KMS-11 (cell line): ENCODE measurements around the gene GCAT.

ENCODE experiments used
- H2AFZ ChIP-seq: fragments of 200-600 bp; sonication (generic); 2 replicates; pipeline ENCODE4 v1.6.1; 2016; ENCODE audit warnings: antibody characterized with exemption, mixed run types, low read depth
- H3K27ac ChIP-seq: fragments of 200-600 bp; sonication (generic); 2 replicates; pipeline ENCODE4 v1.6.1; 2016; ENCODE audit warnings: mild to moderate bottlenecking, mixed run types
- H3K27me3 ChIP-seq: fragments of 200-600 bp; sonication (generic); 2 replicates; pipeline ENCODE4 v1.6.1; 2017; ENCODE audit warnings: mild to moderate bottlenecking, low read depth, mixed run types, moderate library complexity; ENCODE audit not compliant: insufficient read depth
- H3K36me3 ChIP-seq: fragments of 200-600 bp; sonication (generic); 2 replicates; pipeline ENCODE4 v1.6.1; 2017; ENCODE audit warnings: mild to moderate bottlenecking, mixed run types; ENCODE audit not compliant: insufficient read depth
- H3K4me1 ChIP-seq: fragments of 200-600 bp; sonication (generic); 2 replicates; pipeline ENCODE4 v1.6.1; 2016; ENCODE audit warnings: mild to moderate bottlenecking, low read depth, mixed run types; ENCODE audit not compliant: poor library complexity, severe bottlenecking
- H3K4me2 ChIP-seq: fragments of 200-600 bp; sonication (generic); 2 replicates; pipeline ENCODE4 v1.7.0; 2016; ENCODE audit warnings: mild to moderate bottlenecking, mixed run types
- H3K4me3 ChIP-seq: fragments of 200-600 bp; sonication (generic); IDR thresholded peaks from 2 replicates; pipeline ENCODE4 v1.6.1; 2017; ENCODE audit warnings: low read depth, low read length, mixed read lengths; ENCODE audit not compliant: insufficient read depth
- H3K79me2 ChIP-seq: fragments of 200-600 bp; sonication (generic); 2 replicates; pipeline ENCODE4 v1.6.1; 2016; ENCODE audit warnings: low read depth, mixed run types; ENCODE audit not compliant: insufficient read depth
- H3K9ac ChIP-seq: fragments of 200-600 bp; sonication (generic); 2 replicates; pipeline ENCODE4 v1.6.1; 2016; ENCODE audit warnings: mild to moderate bottlenecking, mixed run types
- H4K20me1 ChIP-seq: fragments of 200-600 bp; sonication (generic); 2 replicates; pipeline ENCODE4 v1.6.1; 2016; ENCODE audit warnings: mild to moderate bottlenecking, mixed run types; ENCODE audit not compliant: insufficient read depth
- TF ChIP-seq, protein P1 (sequence below): fragments of 200-600 bp; sonication (generic); conservative IDR thresholded peaks from 2 replicates; pipeline ENCODE4 v1.6.1; 2017; ENCODE audit warnings: low read depth, mild to moderate bottlenecking, antibody characterized with exemption, low read length, moderate library complexity, mixed read lengths

GCAT gene

DNA sequence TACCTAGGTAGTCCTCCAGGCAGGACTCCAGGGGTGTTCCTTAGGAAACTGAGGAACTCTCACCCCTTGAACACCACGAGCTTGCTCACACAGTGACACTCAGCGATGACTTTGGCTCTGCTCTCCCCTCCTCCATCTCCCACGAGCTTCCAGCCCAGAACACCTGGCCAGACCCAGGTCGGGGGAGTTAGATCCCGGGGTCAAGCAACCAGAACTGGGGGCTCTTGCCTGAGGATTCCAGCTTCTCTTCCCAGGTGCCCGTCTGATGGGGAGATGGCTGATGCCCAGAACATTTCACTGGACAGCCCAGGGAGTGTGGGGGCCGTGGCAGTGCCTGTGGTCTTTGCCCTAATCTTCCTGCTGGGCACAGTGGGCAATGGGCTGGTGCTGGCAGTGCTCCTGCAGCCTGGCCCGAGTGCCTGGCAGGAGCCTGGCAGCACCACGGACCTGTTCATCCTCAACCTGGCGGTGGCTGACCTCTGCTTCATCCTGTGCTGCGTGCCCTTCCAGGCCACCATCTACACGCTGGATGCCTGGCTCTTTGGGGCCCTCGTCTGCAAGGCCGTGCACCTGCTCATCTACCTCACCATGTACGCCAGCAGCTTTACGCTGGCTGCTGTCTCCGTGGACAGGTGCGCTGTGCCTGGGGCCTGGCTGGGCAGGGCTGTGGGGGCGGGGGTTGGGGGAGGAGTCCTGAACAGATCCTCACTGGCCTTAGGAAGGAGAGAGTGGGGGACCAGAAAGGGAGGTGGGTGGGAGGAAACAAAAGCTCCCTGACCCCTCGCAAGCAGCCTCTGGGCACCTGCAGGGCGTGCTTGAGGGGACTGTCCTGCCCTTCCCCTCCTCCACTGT lies 15.6 kb downstream of the GCAT start, which contains the start of gene GALR3:
Gene GALR3 (plus strand): TSS at position 249 of the 852 bp plus-strand sequence. CDS start 25 bp downstream, at position 274.
- Histone ChIP-seq H3K4me3 (no peak within 1 kb of the TSS), H3K27ac (no peak within 1 kb of the TSS), H3K27me3 (no peaks in the 10 kb centered on the region), H4K20me1 (no peaks in the 10 kb centered on the region), H3K9ac (no peak within 1 kb of the TSS), H3K4me2 (no peak within 1 kb of the TSS), H3K4me1 (no peaks in the 10 kb centered on the region), H3K36me3 (no peaks in the 10 kb centered on the region), H3K79me2 (no peaks in the 10 kb centered on the region), H2AFZ (no peak within 1 kb of the TSS)
- TF ChIP-seq, protein P1, sequence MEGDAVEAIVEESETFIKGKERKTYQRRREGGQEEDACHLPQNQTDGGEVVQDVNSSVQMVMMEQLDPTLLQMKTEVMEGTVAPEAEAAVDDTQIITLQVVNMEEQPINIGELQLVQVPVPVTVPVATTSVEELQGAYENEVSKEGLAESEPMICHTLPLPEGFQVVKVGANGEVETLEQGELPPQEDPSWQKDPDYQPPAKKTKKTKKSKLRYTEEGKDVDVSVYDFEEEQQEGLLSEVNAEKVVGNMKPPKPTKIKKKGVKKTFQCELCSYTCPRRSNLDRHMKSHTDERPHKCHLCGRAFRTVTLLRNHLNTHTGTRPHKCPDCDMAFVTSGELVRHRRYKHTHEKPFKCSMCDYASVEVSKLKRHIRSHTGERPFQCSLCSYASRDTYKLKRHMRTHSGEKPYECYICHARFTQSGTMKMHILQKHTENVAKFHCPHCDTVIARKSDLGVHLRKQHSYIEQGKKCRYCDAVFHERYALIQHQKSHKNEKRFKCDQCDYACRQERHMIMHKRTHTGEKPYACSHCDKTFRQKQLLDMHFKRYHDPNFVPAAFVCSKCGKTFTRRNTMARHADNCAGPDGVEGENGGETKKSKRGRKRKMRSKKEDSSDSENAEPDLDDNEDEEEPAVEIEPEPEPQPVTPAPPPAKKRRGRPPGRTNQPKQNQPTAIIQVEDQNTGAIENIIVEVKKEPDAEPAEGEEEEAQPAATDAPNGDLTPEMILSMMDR: no peak

DNA sequence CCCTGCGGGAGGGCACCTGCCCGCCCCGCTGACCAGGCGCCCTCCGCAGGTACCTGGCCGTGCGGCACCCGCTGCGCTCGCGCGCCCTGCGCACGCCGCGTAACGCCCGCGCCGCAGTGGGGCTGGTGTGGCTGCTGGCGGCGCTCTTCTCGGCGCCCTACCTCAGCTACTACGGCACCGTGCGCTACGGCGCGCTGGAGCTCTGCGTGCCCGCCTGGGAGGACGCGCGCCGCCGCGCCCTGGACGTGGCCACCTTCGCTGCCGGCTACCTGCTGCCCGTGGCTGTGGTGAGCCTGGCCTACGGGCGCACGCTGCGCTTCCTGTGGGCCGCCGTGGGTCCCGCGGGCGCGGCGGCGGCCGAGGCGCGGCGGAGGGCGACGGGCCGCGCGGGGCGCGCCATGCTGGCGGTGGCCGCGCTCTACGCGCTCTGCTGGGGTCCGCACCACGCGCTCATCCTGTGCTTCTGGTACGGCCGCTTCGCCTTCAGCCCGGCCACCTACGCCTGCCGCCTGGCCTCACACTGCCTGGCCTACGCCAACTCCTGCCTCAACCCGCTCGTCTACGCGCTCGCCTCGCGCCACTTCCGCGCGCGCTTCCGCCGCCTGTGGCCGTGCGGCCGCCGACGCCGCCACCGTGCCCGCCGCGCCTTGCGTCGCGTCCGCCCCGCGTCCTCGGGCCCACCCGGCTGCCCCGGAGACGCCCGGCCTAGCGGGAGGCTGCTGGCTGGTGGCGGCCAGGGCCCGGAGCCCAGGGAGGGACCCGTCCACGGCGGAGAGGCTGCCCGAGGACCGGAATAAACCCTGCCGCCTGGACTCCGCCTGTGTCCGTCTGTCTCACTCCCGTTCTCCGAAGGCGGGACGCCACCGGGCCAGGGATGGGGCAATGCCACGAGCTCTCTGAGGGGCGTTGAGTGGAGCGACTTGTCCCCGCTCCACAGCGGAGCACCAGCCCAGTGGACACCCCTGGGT lies 17.2 kb downstream of the GCAT start:
- H4K20me1 ChIP-seq: no peaks in the 10 kb centered on the region
- no peak overlapping the region for H3K4me3 ChIP-seq
- TF ChIP-seq, protein P1: no peak
- no peak overlapping the region for H2AFZ ChIP-seq
- no peaks in the 10 kb centered on the region for H3K79me2 ChIP-seq
- H3K4me1 ChIP-seq: no peaks in the 10 kb centered on the region
- H3K9ac ChIP-seq: no peak overlapping the region
- no peaks in the 10 kb centered on the region for H3K27me3 ChIP-seq
- no peaks in the 10 kb centered on the region for H3K36me3 ChIP-seq
- H3K4me2 ChIP-seq: no peak overlapping the region
- no peak overlapping the region for H3K27ac ChIP-seq

DNA sequence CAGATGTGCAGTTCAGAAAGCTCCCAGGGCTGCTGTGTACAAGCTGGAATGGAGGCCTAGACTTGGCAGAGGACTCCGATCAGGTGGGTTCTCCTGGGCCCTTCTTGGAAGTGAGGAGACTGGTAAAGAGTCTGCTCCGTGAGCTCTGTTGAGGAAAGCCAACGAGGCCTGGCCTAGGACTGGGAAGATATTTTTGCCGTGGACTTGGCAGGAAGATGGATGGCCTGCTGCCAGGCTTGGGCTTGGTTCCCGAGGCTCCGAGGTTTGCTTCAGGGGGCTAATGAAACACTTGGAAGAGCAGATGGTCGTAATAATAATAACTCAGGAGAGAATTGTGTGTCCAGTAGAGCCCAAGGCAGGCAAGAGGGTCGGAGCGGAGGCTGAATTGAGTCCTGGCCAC lies 19.3 kb downstream of the GCAT start:
- TF ChIP-seq, protein P1: no peak
- H3K4me3 ChIP-seq: no peak overlapping the region

DNA sequence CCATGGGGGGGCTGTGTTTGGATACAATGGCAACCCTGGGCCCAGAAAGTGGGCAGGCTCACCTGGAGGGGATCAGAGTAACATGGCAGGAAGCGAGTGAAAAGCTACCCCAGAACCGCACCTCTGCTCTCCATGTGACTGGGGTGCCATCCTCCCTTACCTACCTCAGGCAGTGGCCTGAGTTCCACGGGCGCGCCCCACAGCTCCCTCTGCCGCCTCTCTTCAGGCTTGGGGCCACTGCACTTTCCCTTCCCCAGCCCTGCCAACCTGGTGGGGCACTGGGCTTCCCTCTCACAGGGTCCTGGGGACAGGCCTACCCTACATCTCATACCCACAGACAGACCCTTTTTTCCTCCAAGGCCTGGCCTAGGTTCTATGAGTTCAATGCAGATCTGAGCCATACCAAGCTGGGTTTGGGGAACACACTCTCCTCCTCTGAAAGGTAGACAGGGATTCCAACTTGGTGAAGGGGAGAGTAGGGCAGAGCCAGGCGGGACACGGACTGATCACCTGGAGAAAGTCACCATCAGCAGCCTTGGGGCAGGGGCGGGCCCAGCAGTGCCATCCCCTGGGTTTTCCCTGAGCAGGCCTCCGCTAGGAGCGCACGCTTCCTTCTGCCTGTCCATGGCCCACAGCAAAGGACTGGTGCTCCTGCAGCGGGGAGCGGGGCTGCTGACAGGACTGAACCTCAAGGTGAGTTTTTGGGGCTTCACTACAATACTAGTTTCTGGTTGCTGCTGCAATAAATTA lies 22.5 kb downstream of the GCAT start:
- Histone ChIP-seq H3K4me3 (no peak overlapping the region), H4K20me1 (no peaks in the 10 kb centered on the region), H3K27ac (no peak overlapping the region), H3K79me2 (no peaks in the 10 kb centered on the region), H3K36me3 (no peaks in the 10 kb centered on the region; the same call in 1 of the 2 replicates), H3K4me1 (no peaks in the 10 kb centered on the region), H2AFZ (no peak overlapping the region), H3K27me3 (no peaks in the 10 kb centered on the region), H3K9ac (no peak overlapping the region), H3K4me2 (no peak overlapping the region)
- TF ChIP-seq, protein P1: no peak

More for the DNA sequence above, 19.3 kb downstream of the GCAT start:
- H3K79me2 ChIP-seq: no peaks in the 10 kb centered on the region
- no peak overlapping the region for H3K9ac ChIP-seq
- no peaks in the 10 kb centered on the region for H3K27me3 ChIP-seq
- H3K4me1 ChIP-seq: no peaks in the 10 kb centered on the region
- no peaks in the 10 kb centered on the region for H4K20me1 ChIP-seq
- H3K36me3 ChIP-seq: no peaks in the 10 kb centered on the region
- no peak overlapping the region for H3K27ac ChIP-seq
- H2AFZ ChIP-seq: no peak overlapping the region
- H3K4me2 ChIP-seq: no peak overlapping the region
